HL-60 (cell line): ENCODE measurements around the gene GRIP2.

Experiments
- DNase-seq, 2 experiments: peaks; one replicate each; pipeline ENCODE4 v3.0.0-alpha.2; 2010 to 2020; ENCODE audit warnings: low read depth in 1 of 2, low spot score in 1 of 2
- H3K27ac ChIP-seq: fragments of 250-450 bp; sonication (Bioruptor Pico); replicated peaks from 2 replicates; pipeline ENCODE4 v1.5.1; 2020; ENCODE audit warnings: mild to moderate bottlenecking, moderate library complexity
- H3K27me3 ChIP-seq: fragments of 250-450 bp; sonication (Bioruptor Pico); 2 replicates; pipeline ENCODE4 v1.5.1; 2021; ENCODE audit warnings: mild to moderate bottlenecking, moderate library complexity; ENCODE audit not compliant: insufficient read depth, poor library complexity, severe bottlenecking
- H3K4me3 ChIP-seq: replicated peaks from 2 replicates; pipeline ENCODE4 v1.5.1; 2011; ENCODE audit warnings: mild to moderate bottlenecking, control low read depth, low read length; ENCODE audit not compliant: insufficient read depth
- GABPA ChIP-seq: IDR thresholded peaks from 2 replicates; pipeline ENCODE4 v1.6.1; 2012; ENCODE audit warnings: low read depth
- POLR2AphosphoS5 ChIP-seq: IDR thresholded peaks from 2 replicates; pipeline ENCODE4 v1.6.1; 2012; ENCODE audit warnings: low read depth
- SPI1 ChIP-seq: IDR thresholded peaks from 2 replicates; pipeline ENCODE4 v1.6.1; 2012; ENCODE audit warnings: low read depth, mild to moderate bottlenecking, borderline replicate concordance
- TF ChIP-seq, protein P1 (sequence below): IDR thresholded peaks from one replicate; pipeline ENCODE4 v1.5.1; 2011; ENCODE audit warnings: low read length, control low read depth, inconsistent platforms; ENCODE audit not compliant: insufficient read depth
- TF ChIP-seq, protein P2 (sequence below): IDR thresholded peaks from 2 replicates; pipeline ENCODE4 v1.6.1; 2012; ENCODE audit warnings: low read depth; ENCODE audit not compliant: insufficient replicate concordance

The GRIP2 gene

DNA sequence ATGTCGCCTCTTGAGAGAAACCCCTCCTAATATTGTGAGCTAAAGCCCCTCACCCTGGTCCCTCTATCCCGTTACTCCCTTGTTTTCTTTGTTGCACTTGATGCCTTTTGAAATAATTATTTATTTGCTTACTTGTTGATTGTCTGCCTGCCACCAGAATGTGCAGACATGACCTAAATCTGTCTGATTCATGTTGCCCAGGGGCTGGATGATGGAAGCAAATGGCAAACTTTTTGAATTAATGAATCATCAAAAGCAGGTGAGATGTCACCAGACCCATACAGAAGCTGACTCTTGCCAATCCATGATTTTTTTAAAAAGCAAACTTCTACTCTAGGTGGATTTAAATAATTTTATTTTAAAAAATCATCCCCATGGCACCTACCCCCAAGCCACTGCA is 49.3 kb downstream of the GRIP2 start:
- Histone ChIP-seq H3K27me3 (no peaks in the 10 kb centered on the region), H3K27ac (no peak overlapping the region), H3K4me3 (no peak overlapping the region)
- DNase-seq, result no peak
- TF ChIP-seq GABPA (no peak), POLR2AphosphoS5 (no peak), SPI1 (no peak)
- TF ChIP-seq, protein P1, sequence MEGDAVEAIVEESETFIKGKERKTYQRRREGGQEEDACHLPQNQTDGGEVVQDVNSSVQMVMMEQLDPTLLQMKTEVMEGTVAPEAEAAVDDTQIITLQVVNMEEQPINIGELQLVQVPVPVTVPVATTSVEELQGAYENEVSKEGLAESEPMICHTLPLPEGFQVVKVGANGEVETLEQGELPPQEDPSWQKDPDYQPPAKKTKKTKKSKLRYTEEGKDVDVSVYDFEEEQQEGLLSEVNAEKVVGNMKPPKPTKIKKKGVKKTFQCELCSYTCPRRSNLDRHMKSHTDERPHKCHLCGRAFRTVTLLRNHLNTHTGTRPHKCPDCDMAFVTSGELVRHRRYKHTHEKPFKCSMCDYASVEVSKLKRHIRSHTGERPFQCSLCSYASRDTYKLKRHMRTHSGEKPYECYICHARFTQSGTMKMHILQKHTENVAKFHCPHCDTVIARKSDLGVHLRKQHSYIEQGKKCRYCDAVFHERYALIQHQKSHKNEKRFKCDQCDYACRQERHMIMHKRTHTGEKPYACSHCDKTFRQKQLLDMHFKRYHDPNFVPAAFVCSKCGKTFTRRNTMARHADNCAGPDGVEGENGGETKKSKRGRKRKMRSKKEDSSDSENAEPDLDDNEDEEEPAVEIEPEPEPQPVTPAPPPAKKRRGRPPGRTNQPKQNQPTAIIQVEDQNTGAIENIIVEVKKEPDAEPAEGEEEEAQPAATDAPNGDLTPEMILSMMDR, result no peak
- TF ChIP-seq, protein P2, sequence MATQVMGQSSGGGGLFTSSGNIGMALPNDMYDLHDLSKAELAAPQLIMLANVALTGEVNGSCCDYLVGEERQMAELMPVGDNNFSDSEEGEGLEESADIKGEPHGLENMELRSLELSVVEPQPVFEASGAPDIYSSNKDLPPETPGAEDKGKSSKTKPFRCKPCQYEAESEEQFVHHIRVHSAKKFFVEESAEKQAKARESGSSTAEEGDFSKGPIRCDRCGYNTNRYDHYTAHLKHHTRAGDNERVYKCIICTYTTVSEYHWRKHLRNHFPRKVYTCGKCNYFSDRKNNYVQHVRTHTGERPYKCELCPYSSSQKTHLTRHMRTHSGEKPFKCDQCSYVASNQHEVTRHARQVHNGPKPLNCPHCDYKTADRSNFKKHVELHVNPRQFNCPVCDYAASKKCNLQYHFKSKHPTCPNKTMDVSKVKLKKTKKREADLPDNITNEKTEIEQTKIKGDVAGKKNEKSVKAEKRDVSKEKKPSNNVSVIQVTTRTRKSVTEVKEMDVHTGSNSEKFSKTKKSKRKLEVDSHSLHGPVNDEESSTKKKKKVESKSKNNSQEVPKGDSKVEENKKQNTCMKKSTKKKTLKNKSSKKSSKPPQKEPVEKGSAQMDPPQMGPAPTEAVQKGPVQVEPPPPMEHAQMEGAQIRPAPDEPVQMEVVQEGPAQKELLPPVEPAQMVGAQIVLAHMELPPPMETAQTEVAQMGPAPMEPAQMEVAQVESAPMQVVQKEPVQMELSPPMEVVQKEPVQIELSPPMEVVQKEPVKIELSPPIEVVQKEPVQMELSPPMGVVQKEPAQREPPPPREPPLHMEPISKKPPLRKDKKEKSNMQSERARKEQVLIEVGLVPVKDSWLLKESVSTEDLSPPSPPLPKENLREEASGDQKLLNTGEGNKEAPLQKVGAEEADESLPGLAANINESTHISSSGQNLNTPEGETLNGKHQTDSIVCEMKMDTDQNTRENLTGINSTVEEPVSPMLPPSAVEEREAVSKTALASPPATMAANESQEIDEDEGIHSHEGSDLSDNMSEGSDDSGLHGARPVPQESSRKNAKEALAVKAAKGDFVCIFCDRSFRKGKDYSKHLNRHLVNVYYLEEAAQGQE, result no peak

DNA sequence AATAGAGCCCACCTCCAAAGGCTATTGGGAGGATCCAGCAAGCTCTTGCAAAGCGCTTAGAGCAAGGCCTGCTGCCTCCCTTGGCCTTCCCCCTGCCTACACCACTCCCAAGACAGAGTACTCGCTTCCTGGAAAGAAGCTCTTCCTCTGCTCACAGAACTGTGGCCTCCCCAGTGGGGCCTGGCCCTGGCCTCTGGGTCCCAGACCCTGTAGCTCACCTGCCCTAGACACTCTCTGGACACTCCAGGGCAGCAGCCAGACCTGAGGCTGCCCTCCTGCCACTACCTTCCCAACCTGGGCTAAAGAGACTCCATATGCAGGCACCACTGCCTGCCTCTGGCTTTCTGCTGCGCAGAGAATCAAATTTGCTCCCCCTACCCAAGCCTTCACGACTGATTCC is 49.9 kb downstream of the GRIP2 start:
- Histone ChIP-seq H3K4me3 (no peak overlapping the region), H3K27ac (no peak overlapping the region), H3K27me3 (no peaks in the 10 kb centered on the region)
- DNase-seq, result no peak
- TF ChIP-seq GABPA (no peak), SPI1 (no peak), POLR2AphosphoS5 (no peak)
- TF ChIP-seq, protein P2, result no peak
- TF ChIP-seq, protein P1, result no peak

DNA sequence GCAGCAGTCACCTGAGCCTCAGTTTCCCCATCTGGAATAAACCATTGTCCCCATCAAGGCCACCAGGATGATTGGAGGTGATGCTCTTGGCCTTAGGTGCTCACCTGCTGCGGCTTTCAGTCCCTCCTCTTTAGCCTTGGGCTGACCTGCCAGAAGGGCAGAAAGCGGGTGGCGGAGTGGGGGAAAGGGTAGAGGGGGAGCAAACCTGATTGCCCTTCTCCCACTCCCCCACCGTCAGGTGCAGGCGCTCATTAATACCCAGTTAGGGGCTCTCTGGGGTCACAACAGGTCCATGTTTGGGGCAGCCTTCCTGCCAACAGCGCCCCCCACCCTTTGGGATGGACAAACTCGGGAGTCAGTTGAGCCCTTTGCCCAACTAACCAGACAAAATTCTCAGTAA is 50.5 kb downstream of the GRIP2 start:
- no peaks in the 10 kb centered on the region for H3K27me3 ChIP-seq
- H3K27ac ChIP-seq, result no peak overlapping the region
- H3K4me3 ChIP-seq, result no peak overlapping the region
- no peak for DNase-seq
- no peak for TF ChIP-seq GABPA
- TF ChIP-seq SPI1, result no peak
- TF ChIP-seq, protein P1, result no peak

DNA sequence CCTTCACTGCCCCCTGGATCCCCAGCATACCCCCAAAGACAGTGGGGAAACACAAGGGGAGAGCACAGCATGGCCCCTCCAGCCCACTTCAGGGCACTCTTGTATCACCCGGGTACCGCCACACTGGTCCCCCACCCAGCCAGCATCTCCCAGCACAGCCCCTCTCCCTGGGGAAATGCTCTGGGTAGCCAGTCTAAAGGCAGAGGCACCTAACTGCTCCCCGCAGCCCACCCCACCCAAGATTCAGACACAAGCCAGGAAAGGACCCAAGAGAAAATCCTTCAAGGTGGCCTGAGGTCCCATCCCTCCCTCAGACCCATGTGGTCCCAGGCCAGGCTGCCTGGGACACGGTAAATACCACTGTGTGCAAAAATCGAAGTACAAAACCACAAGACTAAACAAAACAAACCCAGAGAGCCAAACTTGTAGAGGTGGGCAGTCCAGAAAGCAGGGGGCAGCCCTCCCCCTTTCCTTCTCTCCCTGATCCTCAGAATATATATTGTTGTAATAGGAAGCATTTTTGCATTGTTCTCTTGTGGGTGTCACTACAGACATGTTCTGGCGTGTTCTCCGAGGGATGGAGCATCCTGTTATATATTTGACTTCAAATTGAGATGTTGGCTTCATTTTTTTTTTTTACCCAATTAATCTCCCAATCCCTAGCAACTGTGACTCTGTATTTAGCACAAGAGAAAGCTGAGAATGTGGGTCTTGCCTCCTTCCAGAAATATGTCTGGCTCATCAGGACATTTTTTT is 51.7 kb downstream of the GRIP2 start:
- H3K27ac ChIP-seq, result no peak overlapping the region
- TF ChIP-seq, protein P2, result no peak
- TF ChIP-seq SPI1, result no peak
- no peak for TF ChIP-seq GABPA
- TF ChIP-seq, protein P1, result no peak
- TF ChIP-seq POLR2AphosphoS5, result no peak
- H3K4me3 ChIP-seq, result no peak overlapping the region
- H3K27me3 ChIP-seq, result no peaks in the 10 kb centered on the region
- DNase-seq, result no peak
